Panc1 (cell line): Measurements from ENCODE around the gene PPM1G. TPM values are rescaled to one million over a fixed set of nuclear protein-coding genes. Genes with fewer than 3 reads are reported as not detected.

ENCODE experiments used
- ATAC-seq: fragments of 200-7000 bp; cut with Tn5 transposase; 2 replicates; pipeline ENCODE4 v1.9.1; 2020; ENCODE audit warnings: mild to moderate bottlenecking, moderate library complexity
- BruUV-seq: library from RNA; stranded (reverse); fragments of 400-500 nt; replicated peaks from 2 replicates; lab custom pipeline; 2021; lab: Mats Ljungman, UMichigan
- CTCF ChIA-PET: fragments of 300-600 bp; sonication (Branson Sonifier 250); formaldehyde crosslinking; loops from one replicate; lab custom pipeline; 2022; ENCODE audit warnings: antibody characterized with exemption; lab: Charles Lee
- POLR2A ChIA-PET: fragments of 300-600 bp; sonication (Branson Sonifier 250); formaldehyde crosslinking; loops from one replicate; lab custom pipeline; 2022; ENCODE audit warnings: antibody characterized with exemption; lab: Charles Lee
- DNase-seq: peaks from one replicate; pipeline ENCODE4 v3.0.0-alpha.2; 2010; ENCODE audit warnings: low read depth, low spot score
- H3K27ac ChIP-seq: 2 replicates; pipeline ENCODE4 v1.5.1; 2011; ENCODE audit warnings: mild to moderate bottlenecking, low read length, inconsistent platforms
- H3K27me3 ChIP-seq: fragments of 200-500 bp; sonication (Bioruptor generic); 2 replicates; pipeline ENCODE4 v1.6.0; 2014; ENCODE audit warnings: low read length, inconsistent platforms; ENCODE audit not compliant: control insufficient read depth, insufficient read depth
- H3K36me3 ChIP-seq: fragments of 200-500 bp; sonication (Bioruptor generic); 2 replicates; pipeline ENCODE4 v1.5.1; 2014; ENCODE audit warnings: inconsistent platforms, mild to moderate bottlenecking, low read length, moderate library complexity; ENCODE audit not compliant: control insufficient read depth, insufficient read depth
- H3K4me1 ChIP-seq: 2 replicates; pipeline ENCODE4 v1.5.1; 2011; ENCODE audit warnings: inconsistent platforms, mild to moderate bottlenecking, low read length, moderate library complexity; ENCODE audit not compliant: control insufficient read depth, insufficient read depth
- H3K4me3 ChIP-seq, 2 experiments: 2 replicates each; pipeline ENCODE4 v1.5.1; 2011 to 2012; ENCODE audit warnings: low read depth in 2 of 2, low read length in 2 of 2, mild to moderate bottlenecking in 2 of 2, inconsistent platforms in 1 of 2, moderate library complexity in 1 of 2
- H3K9me3 ChIP-seq: fragments of 200-500 bp; sonication (Bioruptor generic); 2 replicates; pipeline ENCODE4 v1.5.1; 2014; ENCODE audit warnings: low read depth, mild to moderate bottlenecking, inconsistent platforms, low read length, moderate library complexity; ENCODE audit not compliant: control insufficient read depth, insufficient read depth
- POLR2AphosphoS5 ChIP-seq: IDR thresholded peaks from 2 replicates; pipeline ENCODE4 v1.6.1; 2012; ENCODE audit warnings: mild to moderate bottlenecking, low read depth, low read length, moderate library complexity
- REST ChIP-seq, 2 experiments: IDR thresholded peaks; 2 replicates each; pipeline ENCODE4 v1.6.1; 2011 to 2012; ENCODE audit warnings: low read depth in 2 of 2, control low read depth in 1 of 2, low read length in 1 of 2, mild to moderate bottlenecking in 1 of 2, moderate library complexity in 1 of 2; ENCODE audit not compliant: insufficient read depth in 1 of 2
- SIN3A ChIP-seq: IDR thresholded peaks from 2 replicates; pipeline ENCODE4 v1.6.1; 2012; ENCODE audit warnings: low read depth, mild to moderate bottlenecking, low read length, moderate library complexity, borderline replicate concordance; ENCODE audit not compliant: insufficient read depth
- TCF7L2 ChIP-seq: IDR thresholded peaks from 2 replicates; pipeline ENCODE4 v1.6.1; 2011; ENCODE audit warnings: mild to moderate bottlenecking, low read depth, low read length, inconsistent platforms
- in situ Hi-C: cut with HindIII; loops from 2 replicates; pipeline ENCODE4 v1.10.0; 2016; ENCODE audit warnings: low sequenced_read_pairs, low pct_unique_long_range_greater_than_20kb
- intact Hi-C: fragments of 100-400 bp; cut with micrococcal nuclease; formaldehyde crosslinking; loops from one replicate; pipeline ENCODE4 v1.10.0; 2022; ENCODE audit not compliant: unreplicated experiment
- total RNA-seq: library from RNA; stranded (reverse); gene quantifications from one replicate; pipeline ENCODE4 v1.2.1, GENCODE V29; 2021; ENCODE audit not compliant: unreplicated experiment
- TF ChIP-seq, protein P1 (sequence below): fragments of 450-650 bp; IDR thresholded peaks from 2 replicates; pipeline ENCODE4 v1.5.1; 2017; ENCODE audit warnings: mild to moderate bottlenecking

PPM1G gene
- total RNA-seq, 1 experiment from 2014 or later = 115 TPM

DNA sequence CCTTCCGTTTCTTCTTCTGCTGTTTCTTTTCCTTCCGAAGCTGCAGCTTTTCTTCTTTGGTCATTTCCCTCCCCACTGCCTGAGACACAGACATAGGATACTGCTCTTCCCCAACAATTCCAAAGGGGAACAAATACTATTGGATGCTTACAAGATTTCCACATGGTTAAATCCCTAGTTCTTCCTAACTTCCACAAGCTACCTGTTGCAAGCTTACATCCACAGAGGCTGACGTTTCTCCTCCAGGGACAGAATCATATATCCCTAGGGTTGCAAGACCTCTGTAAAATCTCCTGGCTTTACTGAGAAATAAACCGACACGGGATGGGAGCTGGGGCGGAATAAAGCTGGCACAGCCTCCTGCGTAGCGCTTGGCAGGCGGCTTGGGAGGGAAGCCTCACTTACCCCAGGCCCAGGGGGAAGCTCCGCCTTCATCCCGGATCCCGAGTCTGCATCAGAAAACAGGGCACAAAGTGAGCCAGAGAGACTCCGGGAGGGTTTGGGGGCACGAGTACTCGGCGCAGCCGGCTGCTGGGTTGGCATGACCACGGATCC is 39.8 kb downstream of the PPM1G start:
- peaks cover 18% of the 10 kb centered on the region for H3K4me1 ChIP-seq
- ChIA-PET CTCF (no interaction called here), POLR2A (interaction anchor here (0.7 to 1.7 kb wide), 2 partner anchors 59 to 156 kb away, joined by 3 to 6 read pairs; no protein-coding TSS in a partner anchor)
- H3K4me3 ChIP-seq = peak overlapping the region; percentile 97 to 99
- no peaks in the 10 kb centered on the region for H3K9me3 ChIP-seq
- intact Hi-C loops (no loop called here), in situ Hi-C loops (no loop called here)
- ATAC-seq = peak; percentile 67
- peaks cover 19% of the 10 kb centered on the region for H3K36me3 ChIP-seq
- BruUV-seq = no TSS peak
- peak overlapping the region; percentile 94 for H3K27ac ChIP-seq
- no peaks in the 10 kb centered on the region for H3K27me3 ChIP-seq
- TF ChIP-seq SIN3A (no peak), REST (IDR thresholded peaks at IDR 0.05; ENCODE audit: insufficient read depth in 1 of 2, low read depth in 2 of 2, low read length in 1 of 2) (no peak), POLR2AphosphoS5 (no peak), TCF7L2 (no peak)
- TF ChIP-seq, protein P1, sequence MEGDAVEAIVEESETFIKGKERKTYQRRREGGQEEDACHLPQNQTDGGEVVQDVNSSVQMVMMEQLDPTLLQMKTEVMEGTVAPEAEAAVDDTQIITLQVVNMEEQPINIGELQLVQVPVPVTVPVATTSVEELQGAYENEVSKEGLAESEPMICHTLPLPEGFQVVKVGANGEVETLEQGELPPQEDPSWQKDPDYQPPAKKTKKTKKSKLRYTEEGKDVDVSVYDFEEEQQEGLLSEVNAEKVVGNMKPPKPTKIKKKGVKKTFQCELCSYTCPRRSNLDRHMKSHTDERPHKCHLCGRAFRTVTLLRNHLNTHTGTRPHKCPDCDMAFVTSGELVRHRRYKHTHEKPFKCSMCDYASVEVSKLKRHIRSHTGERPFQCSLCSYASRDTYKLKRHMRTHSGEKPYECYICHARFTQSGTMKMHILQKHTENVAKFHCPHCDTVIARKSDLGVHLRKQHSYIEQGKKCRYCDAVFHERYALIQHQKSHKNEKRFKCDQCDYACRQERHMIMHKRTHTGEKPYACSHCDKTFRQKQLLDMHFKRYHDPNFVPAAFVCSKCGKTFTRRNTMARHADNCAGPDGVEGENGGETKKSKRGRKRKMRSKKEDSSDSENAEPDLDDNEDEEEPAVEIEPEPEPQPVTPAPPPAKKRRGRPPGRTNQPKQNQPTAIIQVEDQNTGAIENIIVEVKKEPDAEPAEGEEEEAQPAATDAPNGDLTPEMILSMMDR = no peak
- DNase-seq = no peak

GRCh38 chr2:27363933-27364332 is 45.5 kb downstream of the PPM1G start:
- Histone ChIP-seq H3K36me3 (peaks cover 13% of the 10 kb centered on the region), H3K27ac (no peak overlapping the region), H3K9me3 (no peaks in the 10 kb centered on the region), H3K4me3 (no peak overlapping the region), H3K27me3 (no peaks in the 10 kb centered on the region), H3K4me1 (peaks cover 4% of the 10 kb centered on the region; the same call in 1 of the 2 replicates)
- BruUV-seq = no TSS peak
- ChIA-PET CTCF (no interaction called here), POLR2A (interaction anchor here (0.7 kb wide), 1 partner anchor 55 kb away, joined by 12 read pairs; no protein-coding TSS in a partner anchor)
- DNase-seq = no peak
- TF ChIP-seq SIN3A (no peak), POLR2AphosphoS5 (no peak), REST (IDR thresholded peaks at IDR 0.05; ENCODE audit: insufficient read depth in 1 of 2, low read depth in 2 of 2, low read length in 1 of 2) (no peak), TCF7L2 (no peak)
- TF ChIP-seq, protein P1 = no peak
- no peak for ATAC-seq
- intact Hi-C loops (no loop called here), in situ Hi-C loops (no loop called here)
